Stimulated activated CD8-positive, alpha-beta memory T cell treated with anti-CD3 and anti-CD28 coated beads, Interleukin-12 subunit alpha, Interleukin-12 subunit beta, amount 100 ng/mL, for 1 hour (primary cell): ENCODE measurements around the gene NEK11.
"Not testable (repeated sequence)": the region's sequence is repeated elsewhere in the genome, so short reads cannot be mapped to it uniquely, and the experiment has no call there.

Source experiments
- DNase-seq: peaks from one replicate; pipeline ENCODE4 v3.0.0-alpha.2; 2020; ENCODE audit warnings: low read depth

NEK11 gene

GRCh38 chr3:131042271-131042985 is 15.8 kb downstream of the NEK11 start:
- not testable (repeated sequence) for DNase-seq

GRCh38 chr3:131047582-131047981 is 20.9 kb downstream of the NEK11 start:
- no peak for DNase-seq

GRCh38 chr3:131048030-131048429 is 21.4 kb downstream of the NEK11 start:
- DNase-seq, result no peak

- DNase-seq, result no peak
These were observed 23.3 kb downstream of the NEK11 start for GRCh38 chr3:131050001-131050400.

GRCh38 chr3:131053043-131053859 is 26.6 kb downstream of the NEK11 start:
- no peak for DNase-seq

GRCh38 chr3:131067983-131068382 is 41.3 kb downstream of the NEK11 start:
- DNase-seq, result no peak

- no peak for DNase-seq
These were observed 45.5 kb downstream of the NEK11 start for GRCh38 chr3:131072099-131072559.

- DNase-seq, result no peak
These were observed 46.2 kb downstream of the NEK11 start for GRCh38 chr3:131072845-131073244.

- no peak for DNase-seq
These were observed 49.1 kb downstream of the NEK11 start for GRCh38 chr3:131075632-131076328.

- DNase-seq, result no peak
These were observed 51.2 kb downstream of the NEK11 start for GRCh38 chr3:131077904-131078303.

GRCh38 chr3:131079086-131079485 is 52.4 kb downstream of the NEK11 start:
- no peak for DNase-seq

GRCh38 chr3:131081224-131081623 is 54.5 kb downstream of the NEK11 start:
- DNase-seq, result no peak

- no peak for DNase-seq
These were observed 55.6 kb downstream of the NEK11 start for GRCh38 chr3:131082246-131082645.

GRCh38 chr3:131082871-131083863 is 56.5 kb downstream of the NEK11 start:
- DNase-seq, result no peak

- DNase-seq, result no peak
These were observed 65.1 kb downstream of the NEK11 start for GRCh38 chr3:131091768-131092167.

GRCh38 chr3:131107637-131108433 is 81.2 kb downstream of the NEK11 start:
- no peak for DNase-seq

- no peak for DNase-seq
These were observed 82.5 kb downstream of the NEK11 start for GRCh38 chr3:131109156-131109555.

GRCh38 chr3:131110087-131110486 is 83.4 kb downstream of the NEK11 start:
- DNase-seq, result no peak

GRCh38 chr3:131114256-131114655 is 87.6 kb downstream of the NEK11 start:
- no peak for DNase-seq

GRCh38 chr3:131125684-131126083 is 99.0 kb downstream of the NEK11 start:
- DNase-seq, result no peak

- no peak for DNase-seq
These were observed 114.2 kb downstream of the NEK11 start for GRCh38 chr3:131140891-131141290.
